HG03060 (cell line): ENCODE measurements around the gene DGCR2.

Experiments
- ATAC-seq: cut with Tn5 transposase; IDR thresholded peaks from one replicate; pipeline ENCODE4 v1.9.1; 2021; ENCODE audit warnings: low read depth, moderate number of reproducible peaks; ENCODE audit not compliant: unreplicated experiment

DGCR2 gene

GRCh38 chr22:19109198-19110063 lies 12.8 kb downstream of the DGCR2 start:
- ATAC-seq: no peak

- ATAC-seq: no peak
Observed at GRCh38 chr22:19108807-19109197, 13.4 kb downstream of the DGCR2 start.

- no peak for ATAC-seq
Observed at GRCh38 chr22:19107730-19108074, 14.5 kb downstream of the DGCR2 start.

GRCh38 chr22:19106886-19107729 lies 15.1 kb downstream of the DGCR2 start:
- ATAC-seq: no peak

- ATAC-seq: no peak
Observed at GRCh38 chr22:19105867-19106802, 16.1 kb downstream of the DGCR2 start.

- no peak for ATAC-seq
Observed at GRCh38 chr22:19105456-19105855, 16.8 kb downstream of the DGCR2 start.

- ATAC-seq: no peak
Observed at GRCh38 chr22:19103880-19104821, 18.1 kb downstream of the DGCR2 start.

- no peak for ATAC-seq
Observed at GRCh38 chr22:19098157-19098556, 24.1 kb downstream of the DGCR2 start.

- no peak for ATAC-seq
Observed at GRCh38 chr22:19097518-19097917, 24.7 kb downstream of the DGCR2 start.

- ATAC-seq: no peak
Observed at GRCh38 chr22:19096555-19096954, 25.7 kb downstream of the DGCR2 start.

- no peak for ATAC-seq
Observed at GRCh38 chr22:19094393-19094997, 27.7 kb downstream of the DGCR2 start.

- ATAC-seq: no peak
Observed at GRCh38 chr22:19092725-19093124, 29.5 kb downstream of the DGCR2 start.

- ATAC-seq: no peak
Observed at GRCh38 chr22:19090586-19091127, 31.6 kb downstream of the DGCR2 start.

GRCh38 chr22:19090183-19090582 lies 32.0 kb downstream of the DGCR2 start:
- no peak for ATAC-seq

- ATAC-seq: no peak
Observed at GRCh38 chr22:19088866-19089595, 33.2 kb downstream of the DGCR2 start.

GRCh38 chr22:19086896-19087295 lies 35.3 kb downstream of the DGCR2 start:
- no peak for ATAC-seq

- no peak for ATAC-seq
Observed at GRCh38 chr22:19086417-19086816, 35.8 kb downstream of the DGCR2 start.

GRCh38 chr22:19085233-19085718 lies 36.9 kb downstream of the DGCR2 start:
- peak; percentile 19 for ATAC-seq
